Endodermal cell (in vitro differentiated cells): ENCODE results near the gene FAM72A. TPM values are rescaled to one million over a fixed set of nuclear protein-coding genes. Genes with fewer than 3 reads are reported as not detected.
A peak's percentile ranks its signal among the peaks of the same experiment; 100 is the strongest.
"Not testable (repeated sequence)": the region's sequence is repeated elsewhere in the genome, so short reads cannot be mapped to it uniquely, and the experiment has no call there.

ENCODE experiments used
- DNase-seq: peaks from one replicate; pipeline ENCODE4 v3.0.0-alpha.2; 2017
- H3K27ac ChIP-seq: 2 replicates; pipeline ENCODE4 v1.5.1; 2013; ENCODE audit warnings: mild to moderate bottlenecking, low read depth, low read length, moderate library complexity
- H3K27me3 ChIP-seq: 2 replicates; pipeline ENCODE4 v1.6.1; 2013; ENCODE audit warnings: mild to moderate bottlenecking, low read length, moderate library complexity; ENCODE audit not compliant: insufficient read depth, control insufficient read depth, poor library complexity, severe bottlenecking
- H3K36me3 ChIP-seq: 2 replicates; pipeline ENCODE4 v1.7.0; 2013; ENCODE audit warnings: mild to moderate bottlenecking, low read length, moderate library complexity; ENCODE audit not compliant: control insufficient read depth, insufficient read depth
- H3K4me1 ChIP-seq: one replicate; pipeline ENCODE4 v1.7.0; 2013; ENCODE audit warnings: low read length; ENCODE audit not compliant: control insufficient read depth, insufficient read depth
- H3K4me3 ChIP-seq: 2 replicates; pipeline ENCODE4 v1.5.1; 2013; ENCODE audit warnings: mild to moderate bottlenecking, low read length, moderate library complexity
- H3K9ac ChIP-seq: 2 replicates; pipeline ENCODE4 v1.6.1; 2013; ENCODE audit warnings: mild to moderate bottlenecking, low read length, moderate library complexity; ENCODE audit not compliant: poor library complexity, severe bottlenecking; ENCODE audit errors: extremely low read depth
- H3K9me3 ChIP-seq: 2 replicates; pipeline ENCODE4 v1.6.1; 2013; ENCODE audit warnings: mild to moderate bottlenecking, low read length, moderate library complexity; ENCODE audit not compliant: control insufficient read depth
- H3K27ac Mint-ChIP-seq: 2 replicates; pipeline ENCODE4 v1.8.0; 2020; ENCODE audit warnings: mixed read lengths
- H3K27me3 Mint-ChIP-seq: 2 replicates; pipeline ENCODE4 v1.8.0; 2021; ENCODE audit warnings: mild to moderate bottlenecking, mixed read lengths; ENCODE audit not compliant: insufficient read depth
- H3K36me3 Mint-ChIP-seq: 2 replicates; pipeline ENCODE4 v1.8.0; 2020; ENCODE audit warnings: low read depth, mixed read lengths
- H3K4me1 Mint-ChIP-seq: 2 replicates; pipeline ENCODE4 v1.8.0; 2020; ENCODE audit warnings: mixed read lengths
- H3K4me3 Mint-ChIP-seq: 2 replicates; pipeline ENCODE4 v1.8.0; 2020; ENCODE audit warnings: mild to moderate bottlenecking, moderate library complexity, mixed read lengths
- H3K9me3 Mint-ChIP-seq: 2 replicates; pipeline ENCODE4 v1.8.0; 2020; ENCODE audit warnings: mild to moderate bottlenecking, mixed read lengths
- CTCF ChIP-seq: fragments of 200-600 bp; sonication (generic); conservative IDR thresholded peaks from 2 replicates; pipeline ENCODE4 v1.5.0; 2021; ENCODE audit warnings: antibody characterized with exemption, mild to moderate bottlenecking
- WGBS, 2 experiments: methylation state at CpG; one replicate each; pipeline versions ENCODE4 v1.1.5 to v1.1.7; 2013; ENCODE audit warnings: missing lambda C conversion rate in 2 of 2, mixed read lengths in 1 of 2; ENCODE audit not compliant: insufficient coverage in 1 of 2, insufficient read length in 1 of 2; 5-methylcytosine and 5-hydroxymethylcytosine counted together
- total RNA-seq, 2 donors: library from RNA; stranded (reverse); fragmentation: NEBNext Ultra II Directional in 1 of 2; extraction: Animal tissue kit (Norgen Biotek cat#: 25700) in 1 of 2; gene quantifications; 2 replicates in 1 of 2; 3 replicates in 1 of 2; pipeline ENCODE4 v1.2.1, GENCODE V29; 2021

FAM72A gene
- total RNA-seq, 2 donors from 2014 or later = 8.4 to 16.4 TPM

DNA sequence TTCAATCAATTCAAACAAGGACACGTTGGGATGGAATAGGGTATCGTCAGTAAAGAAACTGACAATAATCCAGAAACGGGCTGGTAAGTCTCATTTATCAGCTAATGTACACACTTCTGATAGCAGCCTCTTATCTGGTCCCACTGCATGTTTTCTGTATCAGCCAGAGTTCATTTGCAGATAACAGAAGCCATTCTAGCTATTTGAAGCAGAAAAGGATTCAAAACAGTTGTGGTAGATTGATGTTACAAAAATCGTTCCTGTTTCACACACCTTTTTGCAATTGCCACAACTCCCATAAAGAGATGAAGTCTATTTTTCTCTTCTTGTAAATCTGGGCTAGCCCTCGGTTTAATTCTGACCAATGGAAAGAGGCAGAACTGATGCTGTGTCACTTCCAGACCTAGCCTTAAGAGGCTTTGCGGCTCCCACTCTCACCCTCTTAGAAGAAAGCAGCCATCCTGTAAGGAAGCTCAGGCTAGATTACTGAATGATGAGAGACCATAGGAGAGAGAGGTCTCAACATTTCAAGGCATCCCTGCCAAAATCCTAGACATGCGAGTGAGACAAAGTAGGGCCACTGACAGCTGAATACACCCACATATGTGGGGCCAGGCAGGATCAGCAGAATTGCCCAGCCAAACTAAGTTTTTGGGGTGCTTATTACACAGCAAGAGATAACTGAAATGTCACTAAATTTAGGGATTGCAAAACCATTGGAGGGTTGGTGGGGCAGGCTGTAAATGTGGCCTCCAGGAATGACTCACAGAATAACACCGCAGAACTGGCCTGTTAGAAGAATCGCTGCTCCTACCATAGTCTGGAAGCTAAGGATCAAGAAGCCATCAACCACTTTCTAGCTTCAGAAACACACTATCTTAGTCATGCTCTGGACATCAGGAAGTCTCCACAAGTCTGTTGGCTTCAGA lies 24.3 kb downstream of the FAM72A start:
- not testable (repeated sequence) for H3K9me3 Mint-ChIP-seq, H3K4me1 ChIP-seq, H3K27me3 ChIP-seq, H3K4me3 Mint-ChIP-seq, H3K27ac Mint-ChIP-seq, H3K9me3 ChIP-seq, H3K36me3 Mint-ChIP-seq, H3K27ac ChIP-seq, H3K27me3 Mint-ChIP-seq, H3K36me3 ChIP-seq, H3K4me1 Mint-ChIP-seq, H3K9ac ChIP-seq, H3K4me3 ChIP-seq
- WGBS, 2 experiments = 78 to 100% methylated on average over 1 to 4 of the region's 9 CpGs
- peak; percentile 24 for DNase-seq

DNA sequence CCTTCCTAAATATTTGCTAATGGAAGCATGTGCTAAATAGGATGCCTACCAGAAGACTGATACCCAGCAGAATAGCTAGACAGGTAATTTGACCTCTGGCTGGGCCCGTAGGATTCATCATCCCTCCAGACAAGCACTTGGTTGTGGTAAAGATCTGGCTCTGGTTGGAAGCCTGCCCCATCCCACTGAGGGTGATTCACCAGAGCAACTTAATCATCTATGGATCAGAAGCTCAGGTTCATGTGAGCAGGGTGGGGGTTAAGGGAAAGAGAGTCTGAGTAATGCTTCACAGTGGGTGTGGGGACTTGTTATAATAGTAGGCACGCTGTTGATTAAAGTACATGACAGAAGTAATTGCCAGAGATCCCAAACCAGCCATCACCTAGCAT lies 26.5 kb downstream of the FAM72A start:
- not testable (repeated sequence) for H3K4me3 Mint-ChIP-seq

DNA sequence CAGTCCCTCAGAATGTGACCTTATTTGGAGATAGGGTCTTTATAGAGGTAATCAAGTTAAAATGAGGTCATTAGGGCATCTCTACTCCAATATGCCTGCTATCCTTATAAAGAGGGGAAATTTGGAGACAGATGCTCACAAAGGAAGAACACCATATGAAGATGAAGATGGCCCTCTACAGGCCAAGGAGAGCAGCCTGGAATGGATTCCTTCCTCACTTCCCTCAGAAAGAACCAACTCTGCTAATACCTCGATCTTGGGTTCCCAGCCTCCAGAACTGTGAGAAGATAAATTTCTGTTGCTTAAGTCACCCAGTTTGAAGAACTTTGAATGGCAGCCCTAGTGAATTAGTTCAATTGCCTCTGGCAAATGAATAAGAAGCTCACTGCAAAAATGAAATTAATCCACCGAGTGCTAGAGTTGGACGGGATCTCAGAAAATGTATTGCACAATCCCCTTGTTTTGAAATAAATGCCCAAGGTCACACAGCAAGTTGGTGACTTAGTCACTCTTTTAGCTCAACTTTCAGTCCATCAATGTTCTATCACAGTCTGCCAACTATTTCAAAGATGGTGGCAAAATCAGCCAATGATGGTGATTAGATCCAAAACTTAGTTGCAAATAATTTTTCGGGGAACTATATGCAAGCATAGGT lies 27.1 kb downstream of the FAM72A start:
- H3K4me3 Mint-ChIP-seq, H3K9me3 ChIP-seq, H3K36me3 Mint-ChIP-seq, H3K27me3 Mint-ChIP-seq, H3K36me3 ChIP-seq, H3K9ac ChIP-seq, H3K27ac Mint-ChIP-seq, H3K4me3 ChIP-seq, H3K4me1 ChIP-seq, H3K4me1 Mint-ChIP-seq, H3K9me3 Mint-ChIP-seq, H3K27me3 ChIP-seq, H3K27ac ChIP-seq: not testable (repeated sequence)
- TF ChIP-seq CTCF = peak; percentile 63
- WGBS, 2 experiments = 87% methylated on average over 1 of the region's 4 CpGs; no CpG with 5 or more reads in 1 of the 2 experiments
- peak; percentile 42 for DNase-seq

More for the DNA sequence above, 26.5 kb downstream of the FAM72A start:
- H3K4me1 Mint-ChIP-seq, H3K36me3 Mint-ChIP-seq, H3K36me3 ChIP-seq, H3K4me3 ChIP-seq, H3K9me3 Mint-ChIP-seq, DNase-seq, H3K27me3 Mint-ChIP-seq, H3K27ac Mint-ChIP-seq, H3K4me1 ChIP-seq, H3K9ac ChIP-seq, H3K9me3 ChIP-seq, H3K27ac ChIP-seq, H3K27me3 ChIP-seq: not testable (repeated sequence)
- WGBS, 2 experiments = no CpG with 5 or more reads among the region's 2 CpGs

- not testable (repeated sequence) for H3K27me3 ChIP-seq, H3K36me3 ChIP-seq, H3K9me3 Mint-ChIP-seq, H3K27ac Mint-ChIP-seq, H3K4me1 Mint-ChIP-seq, H3K4me1 ChIP-seq, H3K4me3 ChIP-seq, H3K36me3 Mint-ChIP-seq, H3K9ac ChIP-seq, H3K27ac ChIP-seq, H3K9me3 ChIP-seq, H3K27me3 Mint-ChIP-seq, H3K4me3 Mint-ChIP-seq
- TF ChIP-seq CTCF = peak; percentile 62
- WGBS, 2 experiments = 100% methylated on average over 3 of the region's 7 CpGs; no CpG with 5 or more reads in 1 of the 2 experiments
- DNase-seq = peak; percentile 18
Measured at GRCh38 chr1:206174182-206174868, 28.3 kb downstream of the FAM72A start.

DNA sequence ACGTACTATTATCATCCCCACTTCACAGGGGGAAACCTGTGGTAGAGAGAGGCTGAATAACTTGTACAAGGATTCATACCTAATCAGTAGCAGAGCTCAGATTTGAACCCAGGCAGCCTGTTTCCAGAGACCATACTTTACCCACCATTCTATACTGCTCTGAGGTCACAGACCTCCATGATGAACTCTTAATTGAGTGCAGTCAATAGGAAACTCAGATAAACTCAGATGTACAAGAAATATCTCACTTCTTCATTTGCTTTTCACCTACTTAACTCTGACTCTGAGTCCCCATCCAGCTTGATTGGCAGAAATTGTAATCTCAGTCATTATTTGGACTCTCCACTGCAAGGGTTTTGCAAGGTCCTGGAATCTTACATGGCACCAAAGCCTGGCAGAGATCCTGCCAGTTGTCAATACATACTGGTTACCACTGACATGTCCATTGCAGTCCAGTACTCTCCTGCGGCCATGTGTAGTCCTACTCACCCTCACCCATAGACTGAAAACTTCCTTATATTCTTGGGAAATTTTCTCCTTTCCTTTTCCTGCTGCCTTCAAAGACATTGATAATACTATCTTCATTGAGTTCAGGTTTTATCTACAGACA lies 29.4 kb downstream of the FAM72A start:
- no CpG with 5 or more reads among the region's 2 CpGs for WGBS, 2 experiments
- H3K27me3 Mint-ChIP-seq, H3K9me3 ChIP-seq, H3K4me3 Mint-ChIP-seq, H3K4me1 ChIP-seq, DNase-seq, H3K27me3 ChIP-seq, H3K9me3 Mint-ChIP-seq, H3K36me3 Mint-ChIP-seq, H3K27ac Mint-ChIP-seq, H3K27ac ChIP-seq, H3K36me3 ChIP-seq, H3K9ac ChIP-seq, H3K4me3 ChIP-seq, H3K4me1 Mint-ChIP-seq: not testable (repeated sequence)
